T follicular helper cell (primary cell): ENCODE results near the gene NCS1.
"Not testable (repeated sequence)": the region's sequence is repeated elsewhere in the genome, so short reads cannot be mapped to it uniquely, and the experiment has no call there.

Source experiments
- DNase-seq: peaks from one replicate; pipeline ENCODE4 v3.0.0-alpha.2; 2020; ENCODE audit warnings: low read depth

Gene NCS1

DNA sequence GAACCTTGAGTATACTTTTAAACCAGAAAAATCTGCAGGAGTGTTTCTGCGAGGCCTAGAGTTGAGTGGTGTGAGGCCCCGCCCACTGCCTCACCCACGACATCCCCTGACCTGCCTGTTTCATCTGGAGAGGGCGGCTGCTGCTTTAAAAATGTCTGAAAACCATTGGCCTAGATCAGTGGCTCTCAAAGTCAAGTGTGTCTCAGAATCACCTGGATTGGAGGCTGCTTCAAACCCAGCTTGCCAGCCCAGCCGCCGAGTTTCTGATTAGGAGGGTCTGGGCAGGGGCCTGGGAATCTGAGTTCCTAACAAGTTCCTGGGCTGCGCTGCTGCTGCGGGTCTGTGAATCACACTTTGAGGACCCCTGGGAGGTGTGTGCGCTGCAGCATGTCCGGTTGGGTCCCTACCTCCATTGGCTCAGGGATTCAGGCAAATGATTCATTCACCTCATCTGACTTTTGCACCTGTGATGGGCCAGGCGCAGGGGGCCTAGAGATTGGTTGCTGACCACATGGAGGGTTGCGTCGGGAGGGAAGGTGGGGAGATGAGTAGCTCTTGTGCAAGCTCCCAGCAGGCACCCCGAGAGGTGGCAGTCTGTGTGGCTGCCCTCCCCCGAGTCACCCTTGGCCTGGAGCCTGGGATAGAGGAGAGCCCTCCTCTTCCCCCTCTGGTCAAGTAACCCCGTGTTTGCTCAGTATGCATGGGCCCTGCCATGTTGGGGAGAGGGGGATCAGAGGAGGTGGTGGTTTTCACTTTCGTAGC lies 65.7 kb downstream of the NCS1 start:
- DNase-seq = no peak

GRCh38 chr9:130239363-130239695 lies 67.1 kb downstream of the NCS1 start:
- no peak for DNase-seq

- DNase-seq = no peak
Observed at GRCh38 chr9:130239741-130240241, 67.6 kb downstream of the NCS1 start.

- peak; percentile 19 for DNase-seq
Observed at GRCh38 chr9:130240410-130241197, 68.4 kb downstream of the NCS1 start.

GRCh38 chr9:130241198-130241535 lies 69.0 kb downstream of the NCS1 start:
- no peak for DNase-seq

DNA sequence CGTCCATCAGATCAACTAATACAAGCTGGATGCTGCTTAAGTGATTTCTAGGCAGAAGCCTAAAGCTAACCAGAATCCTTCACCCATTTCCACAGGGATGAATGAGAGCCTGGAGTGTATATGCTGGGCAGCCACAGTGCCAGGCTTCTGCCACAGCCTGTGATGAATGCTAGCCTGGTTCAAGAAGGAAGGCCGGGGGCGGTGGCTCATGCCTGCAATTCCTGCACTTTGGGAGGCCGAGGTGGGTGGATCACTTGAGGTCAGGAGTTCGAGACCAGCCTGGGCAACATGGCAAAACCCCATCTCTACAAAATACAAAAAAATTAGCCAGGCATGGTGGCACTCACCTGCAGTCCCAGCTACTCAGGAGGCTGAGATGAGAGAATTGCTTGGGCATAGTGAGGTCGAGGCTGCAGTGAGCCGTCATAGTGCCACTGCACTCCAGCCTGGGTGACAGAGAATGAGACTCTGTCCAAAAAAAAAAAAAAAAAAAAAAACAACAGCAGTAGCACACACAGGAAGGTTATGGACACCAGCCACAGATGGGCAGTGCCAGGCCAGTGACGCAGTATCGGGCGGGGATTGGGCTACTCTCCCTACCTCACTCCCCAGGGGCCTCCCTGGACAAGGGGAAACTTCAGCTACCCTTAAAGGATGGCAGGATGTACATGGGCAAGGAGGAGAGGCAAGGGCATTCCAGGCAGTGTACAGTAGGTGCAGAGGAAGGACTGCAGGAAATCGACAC lies 70.2 kb downstream of the NCS1 start:
- DNase-seq = no peak

- DNase-seq = peak; percentile 64
Observed at GRCh38 chr9:130243015-130243881, 71.0 kb downstream of the NCS1 start.

- DNase-seq = no peak
Observed at GRCh38 chr9:130243882-130244170, 71.6 kb downstream of the NCS1 start.

DNA sequence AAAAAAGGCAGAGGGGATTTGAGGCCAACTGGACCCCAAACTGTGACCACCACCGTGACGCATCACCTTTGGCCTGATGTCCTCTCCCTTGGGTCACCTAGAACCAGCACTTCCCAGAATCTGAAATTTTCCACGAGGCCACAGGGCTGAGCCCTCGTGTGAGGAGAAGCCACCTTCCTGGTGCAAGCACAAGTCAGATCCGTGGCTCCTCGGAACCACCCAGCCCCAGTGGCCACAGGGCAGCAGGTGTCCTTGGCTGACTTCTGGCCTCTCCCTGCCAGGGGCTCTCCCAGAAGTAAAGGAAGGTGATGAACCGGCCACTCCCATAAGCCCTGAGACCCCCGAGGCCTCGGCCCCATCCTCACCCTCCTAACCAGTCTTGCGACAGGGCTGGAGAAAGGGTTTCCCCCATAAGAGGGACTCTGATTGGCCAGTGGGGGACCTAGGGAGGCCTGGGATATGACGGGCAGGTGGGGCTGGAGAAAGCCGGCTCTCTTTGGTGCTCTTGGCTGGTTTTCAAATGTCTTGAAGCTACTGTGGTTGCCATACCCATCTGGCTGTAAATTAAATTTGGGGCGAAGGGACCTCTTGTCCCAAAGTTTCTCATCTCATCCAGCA lies 72.5 kb downstream of the NCS1 start:
- DNase-seq = no peak

GRCh38 chr9:130245474-130245873 lies 73.3 kb downstream of the NCS1 start:
- DNase-seq = no peak

DNA sequence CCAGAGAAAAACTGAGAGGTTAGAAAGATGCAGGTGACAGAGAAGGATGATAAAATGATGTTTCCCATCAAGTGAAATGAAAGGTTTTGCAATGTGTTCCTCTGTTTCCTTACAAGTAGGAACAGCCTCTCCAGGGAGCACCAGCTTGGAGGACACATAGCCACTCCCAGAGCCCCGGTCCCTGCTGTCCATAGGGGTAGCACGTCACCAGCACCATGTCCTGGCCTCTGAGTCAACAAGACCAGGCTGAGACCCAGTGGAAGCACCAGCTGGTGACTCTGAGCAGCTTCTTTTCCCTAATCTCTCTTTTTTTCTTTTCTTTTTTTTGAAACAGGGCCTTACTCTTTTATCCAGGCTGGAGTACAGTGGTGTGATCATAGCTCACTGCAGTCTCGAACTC lies 73.9 kb downstream of the NCS1 start:
- no peak for DNase-seq

- no peak for DNase-seq
Observed at GRCh38 chr9:130254747-130255630, 82.8 kb downstream of the NCS1 start.

DNA sequence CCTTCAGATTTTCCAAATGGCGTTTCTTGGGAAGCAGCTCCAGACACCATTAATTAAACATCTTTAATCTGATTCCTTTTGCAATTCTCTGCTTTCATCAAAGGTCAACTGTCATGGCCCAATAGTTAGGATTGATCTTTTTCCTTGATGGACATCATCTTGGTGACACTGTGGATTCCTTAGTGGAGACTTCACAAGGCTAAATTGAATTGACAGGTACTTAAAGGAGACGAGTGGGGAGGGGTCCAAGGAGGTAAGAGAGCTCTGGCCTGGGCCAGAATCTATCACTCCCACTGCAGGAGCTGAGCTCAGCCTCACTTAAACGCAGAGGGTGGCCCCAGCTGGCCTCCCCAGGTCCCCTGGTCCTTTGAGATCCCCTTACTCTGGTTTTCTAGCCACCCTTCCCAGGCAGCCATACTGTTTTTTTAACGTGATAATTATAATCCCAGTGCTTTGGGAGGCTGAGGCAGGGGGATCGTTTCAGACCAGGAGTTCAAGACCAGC lies 83.5 kb downstream of the NCS1 start:
- no peak for DNase-seq

- no peak for DNase-seq
Observed at GRCh38 chr9:130256644-130257043, 84.4 kb downstream of the NCS1 start.

GRCh38 chr9:130258137-130258536 lies 85.9 kb downstream of the NCS1 start:
- not testable (repeated sequence) for DNase-seq

DNA sequence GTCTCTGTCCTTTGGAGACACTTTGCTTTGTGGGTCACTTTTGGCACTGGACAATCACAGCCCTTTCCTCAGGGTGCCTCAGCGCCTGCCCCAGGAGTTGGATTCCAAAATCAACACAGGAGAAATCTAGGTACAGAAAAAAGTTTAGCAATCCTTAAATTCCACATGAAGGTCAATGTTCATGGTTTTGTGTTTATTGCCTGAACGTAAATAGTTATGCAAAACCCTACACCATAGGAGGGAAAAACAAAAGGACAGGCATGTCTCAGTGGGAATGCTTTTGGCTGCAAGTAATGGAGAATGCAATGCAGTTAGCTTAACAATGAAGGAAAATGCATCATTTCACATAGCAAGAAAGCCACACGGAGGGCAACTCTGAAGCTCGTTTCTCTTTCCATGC lies 86.8 kb downstream of the NCS1 start:
- no peak for DNase-seq

- DNase-seq = no peak
Observed at GRCh38 chr9:130260816-130261765, 88.9 kb downstream of the NCS1 start.

- DNase-seq = no peak
Observed at GRCh38 chr9:130262061-130262745, 90.0 kb downstream of the NCS1 start.

GRCh38 chr9:130262771-130263170 lies 90.6 kb downstream of the NCS1 start:
- no peak for DNase-seq
